ENCODE data around the gene RSAD1.

- TF ChIP-seq CTCF (IDR thresholded peaks at IDR 0.05; ENCODE audit: extremely low read depth in 1 of 2, insufficient read depth in 1 of 2, low read depth in 1 of 2, low read length in 2 of 2) = no peak
- TF ChIP-seq MAX (IDR thresholded peaks at IDR 0.05; ENCODE audit: insufficient read depth, insufficient read length) = no peak
- no peak for TF ChIP-seq POLR2AphosphoS5 (IDR thresholded peaks at IDR 0.05; ENCODE audit: insufficient read depth, low read depth, low read length)
- no peak for TF ChIP-seq POLR2A (IDR thresholded peaks at IDR 0.05; ENCODE audit: low read depth, low read length)
- TF ChIP-seq EZH2 (IDR thresholded peaks at IDR 0.05; ENCODE audit: borderline replicate concordance, low read depth, low read length, severe bottlenecking) = no peak
- no peak for TF ChIP-seq MYC (IDR thresholded peaks at IDR 0.05; ENCODE audit: low read depth, low read length)
These were observed 54.5 kb downstream of the RSAD1 start for GRCh38 chr17:50533185-50533584.
